ENCODE measurements around the gene CLIP2. TPM values are rescaled to one million over a fixed set of nuclear protein-coding genes. Genes with fewer than 3 reads are reported as not detected.
"Not testable (repeated sequence)": the region's sequence is repeated elsewhere in the genome, so short reads cannot be mapped to it uniquely, and the experiment has no call there.

CLIP2 gene
- total and polyA plus RNA-seq, 3 experiments from 2014 or later: 0.94 to 2.9 (median 2.4) TPM

- Histone ChIP-seq H3K27me3 (ENCODE audit: insufficient read depth, low read length, poor library complexity, severe bottlenecking) (no peaks in the 10 kb centered on the region), H3K9me3 (ENCODE audit: low read length) (no peaks in the 10 kb centered on the region), H3K4me1 (ENCODE audit: insufficient read depth, low read length) (no peaks in the 10 kb centered on the region), H3K36me3 (ENCODE audit: insufficient read depth, low read length) (no peaks in the 10 kb centered on the region), H3K27ac (ENCODE audit: low read depth, low read length) (no peak overlapping the region), H3K4me3 (ENCODE audit: low read length) (no peak overlapping the region)
- H3K36me3 Mint-ChIP-seq: no peaks in the 10 kb centered on the region
- ChIA-PET CTCF (no interaction called here), POLR2A (interaction anchor here (0.7 kb wide), 1 partner anchor 239 kb away, joined by 5 read pairs; no protein-coding TSS in a partner anchor)
- peak overlapping the region in 1 of 8 donors; percentile 26 for H3K27ac Mint-ChIP-seq
- DNase-seq: no peak
- H3K27me3 Mint-ChIP-seq: peaks cover 0 to 3% of the 10 kb centered on the region in 2 donors
- no peaks in the 10 kb centered on the region for H3K4me1 Mint-ChIP-seq
- no peaks in the 10 kb centered on the region for H3K9me3 Mint-ChIP-seq
- no peak overlapping the region for H3K4me3 Mint-ChIP-seq
Observed at GRCh38 chr7:74410772-74411171, 121.6 kb downstream of the CLIP2 start.

- CTCF ChIA-PET: interaction anchor here (0.6 kb wide), 1 partner anchor 219 kb away, joined by 3 read pairs; no protein-coding TSS in a partner anchor
- H3K4me1 Mint-ChIP-seq; H3K4me3 ChIP-seq (ENCODE audit: low read length); H3K27ac Mint-ChIP-seq; H3K27me3 Mint-ChIP-seq; H3K9me3 Mint-ChIP-seq; H3K36me3 Mint-ChIP-seq; DNase-seq; H3K27me3 ChIP-seq (ENCODE audit: insufficient read depth, low read length, poor library complexity, severe bottlenecking); POLR2A ChIA-PET; H3K4me1 ChIP-seq (ENCODE audit: insufficient read depth, low read length); H3K36me3 ChIP-seq (ENCODE audit: insufficient read depth, low read length); H3K4me3 Mint-ChIP-seq; H3K27ac ChIP-seq (ENCODE audit: low read depth, low read length); H3K9me3 ChIP-seq (ENCODE audit: low read length): not testable (repeated sequence)
Observed at GRCh38 chr7:74411571-74411970, 122.4 kb downstream of the CLIP2 start.

- Histone ChIP-seq H3K27me3 (ENCODE audit: insufficient read depth, low read length, poor library complexity, severe bottlenecking) (no peaks in the 10 kb centered on the region), H3K9me3 (ENCODE audit: low read length) (no peaks in the 10 kb centered on the region), H3K4me3 (ENCODE audit: low read length) (no peak overlapping the region), H3K36me3 (ENCODE audit: insufficient read depth, low read length) (no peaks in the 10 kb centered on the region), H3K4me1 (ENCODE audit: insufficient read depth, low read length) (no peaks in the 10 kb centered on the region), H3K27ac (ENCODE audit: low read depth, low read length) (no peak overlapping the region)
- Mint-ChIP-seq H3K4me3 (no peak overlapping the region), H3K27ac (peak overlapping the region in 1 of 8 donors; percentile 31), H3K36me3 (no peaks in the 10 kb centered on the region), H3K27me3 (peaks cover 0 to 3% of the 10 kb centered on the region in 2 donors), H3K9me3 (no peaks in the 10 kb centered on the region), H3K4me1 (no peaks in the 10 kb centered on the region)
- CTCF ChIA-PET: interaction anchor here (0.6 to 1.6 kb wide), 2 partner anchors 16 to 220 kb away, joined by 3 to 4 read pairs; no protein-coding TSS in a partner anchor
- no peak for DNase-seq
- POLR2A ChIA-PET: no interaction called here
Observed at GRCh38 chr7:74412056-74412455, 122.8 kb downstream of the CLIP2 start.

- H3K27ac ChIP-seq (ENCODE audit: low read depth, low read length): no peak overlapping the region
- ChIA-PET CTCF (interaction anchor here (0.9 to 1.6 kb wide), 4 partner anchors 11 to 207 kb away, joined by 4 to 7 read pairs (median 4); no protein-coding TSS in a partner anchor), POLR2A (no interaction called here)
- no peaks in the 10 kb centered on the region for H3K27me3 ChIP-seq (ENCODE audit: insufficient read depth, low read length, poor library complexity, severe bottlenecking)
- no peaks in the 10 kb centered on the region for H3K36me3 ChIP-seq (ENCODE audit: insufficient read depth, low read length)
- DNase-seq: no peak
- no peak overlapping the region for H3K4me3 ChIP-seq (ENCODE audit: low read length)
- Mint-ChIP-seq H3K36me3 (no peaks in the 10 kb centered on the region), H3K27me3 (peaks cover 0 to 3% of the 10 kb centered on the region in 2 donors), H3K4me3 (no peak overlapping the region), H3K27ac (no peak overlapping the region), H3K4me1 (no peaks in the 10 kb centered on the region), H3K9me3 (no peaks in the 10 kb centered on the region)
- H3K4me1 ChIP-seq (ENCODE audit: insufficient read depth, low read length): no peaks in the 10 kb centered on the region
- no peaks in the 10 kb centered on the region for H3K9me3 ChIP-seq (ENCODE audit: low read length)
Observed at GRCh38 chr7:74412603-74413002, 123.4 kb downstream of the CLIP2 start.

DNA sequence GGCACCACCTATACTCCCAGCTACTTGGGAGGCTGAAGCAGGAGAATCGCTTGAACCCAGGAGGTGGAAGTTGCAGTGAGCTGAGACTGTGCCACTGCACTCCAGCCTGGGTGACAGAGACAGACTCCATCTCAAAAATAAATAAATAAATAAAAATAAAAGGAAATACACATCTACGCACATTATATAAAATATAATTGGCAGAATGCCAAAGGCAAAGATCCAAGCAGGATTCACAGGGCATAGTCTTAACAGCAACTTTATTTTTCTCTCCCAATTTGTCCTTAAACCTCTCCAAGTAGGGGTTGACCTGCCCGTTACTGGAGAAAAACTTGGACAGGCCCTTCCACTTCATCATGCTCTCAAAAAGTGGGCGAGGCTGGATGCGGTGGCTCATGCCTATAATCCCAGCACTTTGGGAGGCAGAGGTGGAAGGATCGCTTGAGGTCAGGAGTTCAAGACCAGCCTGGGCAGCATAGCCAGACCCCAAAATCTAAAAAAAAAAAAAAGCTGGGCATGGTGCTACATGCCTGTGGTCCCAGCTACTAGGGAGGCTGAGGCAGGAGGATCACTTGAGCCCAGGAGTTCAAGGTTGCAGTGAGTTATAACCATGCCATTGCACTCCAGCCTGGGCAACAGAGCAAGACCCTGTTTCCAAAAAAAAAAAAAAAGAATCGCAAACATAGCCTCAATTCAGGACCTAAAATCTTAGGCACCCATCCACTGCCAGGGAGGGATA, 125.6 kb downstream of the CLIP2 start:
- H3K9me3 ChIP-seq (ENCODE audit: low read length); H3K4me1 ChIP-seq (ENCODE audit: insufficient read depth, low read length); H3K4me3 Mint-ChIP-seq; H3K9me3 Mint-ChIP-seq; H3K27ac Mint-ChIP-seq; CTCF ChIA-PET; POLR2A ChIA-PET; H3K36me3 Mint-ChIP-seq; H3K27me3 Mint-ChIP-seq; H3K36me3 ChIP-seq (ENCODE audit: insufficient read depth, low read length); H3K4me1 Mint-ChIP-seq; H3K27me3 ChIP-seq (ENCODE audit: insufficient read depth, low read length, poor library complexity, severe bottlenecking); H3K4me3 ChIP-seq (ENCODE audit: low read length); DNase-seq; H3K27ac ChIP-seq (ENCODE audit: low read depth, low read length): not testable (repeated sequence)

DNA sequence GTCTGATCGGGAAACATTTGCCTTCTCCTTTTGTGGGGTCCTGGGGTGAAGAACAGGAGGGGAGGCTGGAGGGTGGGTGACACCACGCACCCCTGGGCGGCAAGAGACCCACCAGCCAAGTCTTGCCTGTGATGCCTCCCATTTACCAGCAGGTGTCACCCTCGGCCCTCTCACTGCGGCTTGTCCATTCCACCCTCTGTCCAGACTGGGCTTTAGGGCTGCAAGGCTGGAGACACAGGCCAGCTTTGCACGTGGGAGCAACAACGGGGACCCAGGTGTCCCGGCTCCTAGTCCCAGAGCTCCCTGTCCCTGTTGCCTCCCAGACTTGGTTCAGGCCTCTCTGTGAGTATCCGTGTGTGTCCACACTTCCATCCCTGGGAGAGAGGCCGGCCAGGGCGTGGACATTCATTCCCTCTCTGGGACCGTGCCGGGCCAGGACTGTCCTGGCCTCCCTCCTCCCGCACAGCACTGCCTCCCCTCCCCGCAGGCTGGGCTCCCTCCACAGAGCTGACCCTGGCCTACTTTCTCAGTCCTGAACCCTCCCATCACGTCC, 128.3 kb downstream of the CLIP2 start:
- Histone ChIP-seq H3K9me3 (ENCODE audit: low read length) (no peaks in the 10 kb centered on the region), H3K4me1 (ENCODE audit: insufficient read depth, low read length) (no peaks in the 10 kb centered on the region), H3K27ac (ENCODE audit: low read depth, low read length) (no peak overlapping the region), H3K4me3 (ENCODE audit: low read length) (no peak overlapping the region), H3K27me3 (ENCODE audit: insufficient read depth, low read length, poor library complexity, severe bottlenecking) (no peaks in the 10 kb centered on the region), H3K36me3 (ENCODE audit: insufficient read depth, low read length) (no peaks in the 10 kb centered on the region)
- peak; percentile 26 to 61 (median 36) for DNase-seq
- no peaks in the 10 kb centered on the region for H3K9me3 Mint-ChIP-seq
- POLR2A ChIA-PET: no interaction called here
- CTCF ChIA-PET: interaction anchor here (0.9 to 2.7 kb wide), 11 partner anchors 10 to 384 kb away, joined by 3 to 18 read pairs (median 5); no protein-coding TSS in a partner anchor
- H3K27ac Mint-ChIP-seq: no peak overlapping the region
- no peaks in the 10 kb centered on the region for H3K4me1 Mint-ChIP-seq
- H3K27me3 Mint-ChIP-seq: no peaks in the 10 kb centered on the region
- no peaks in the 10 kb centered on the region for H3K36me3 Mint-ChIP-seq
- H3K4me3 Mint-ChIP-seq: no peak overlapping the region

GRCh38 chr7:74418076-74418475, 128.9 kb downstream of the CLIP2 start:
- Histone ChIP-seq H3K27me3 (ENCODE audit: insufficient read depth, low read length, poor library complexity, severe bottlenecking) (no peaks in the 10 kb centered on the region), H3K4me1 (ENCODE audit: insufficient read depth, low read length) (no peaks in the 10 kb centered on the region), H3K36me3 (ENCODE audit: insufficient read depth, low read length) (no peaks in the 10 kb centered on the region), H3K9me3 (ENCODE audit: low read length) (no peaks in the 10 kb centered on the region), H3K27ac (ENCODE audit: low read depth, low read length) (no peak overlapping the region), H3K4me3 (ENCODE audit: low read length) (no peak overlapping the region)
- DNase-seq: no peak
- H3K4me1 Mint-ChIP-seq: no peaks in the 10 kb centered on the region
- peak overlapping the region in 1 of 8 donors; percentile 18 for H3K27ac Mint-ChIP-seq
- POLR2A ChIA-PET: no interaction called here
- no peaks in the 10 kb centered on the region for H3K27me3 Mint-ChIP-seq
- H3K9me3 Mint-ChIP-seq: no peaks in the 10 kb centered on the region
- CTCF ChIA-PET: interaction anchor here (0.9 to 2.7 kb wide), 9 partner anchors 9 to 332 kb away, joined by 3 to 18 read pairs (median 5); no protein-coding TSS in a partner anchor
- H3K4me3 Mint-ChIP-seq: no peak overlapping the region
- no peaks in the 10 kb centered on the region for H3K36me3 Mint-ChIP-seq

DNA sequence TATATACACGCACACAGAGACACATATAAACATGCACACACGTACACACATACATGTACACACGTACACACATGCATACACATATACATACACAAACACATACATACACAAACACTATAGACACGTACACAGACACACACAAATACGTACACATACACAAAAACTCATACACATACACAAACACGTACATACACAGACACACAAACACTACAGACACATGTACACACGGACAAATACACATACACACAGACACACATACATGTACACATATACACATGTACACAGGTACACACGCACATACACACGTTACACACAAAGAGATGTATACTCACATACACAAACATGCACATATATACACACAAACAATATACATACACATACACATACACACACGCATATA, 129.3 kb downstream of the CLIP2 start:
- ChIA-PET POLR2A (no interaction called here), CTCF (interaction anchor here (0.9 to 2.7 kb wide), 6 partner anchors 9 to 148 kb away, joined by 5 to 18 read pairs (median 6); no protein-coding TSS in a partner anchor)
- no peaks in the 10 kb centered on the region for H3K9me3 ChIP-seq (ENCODE audit: low read length)
- no peaks in the 10 kb centered on the region for H3K27me3 Mint-ChIP-seq
- no peaks in the 10 kb centered on the region for H3K4me1 ChIP-seq (ENCODE audit: insufficient read depth, low read length)
- no peak overlapping the region for H3K4me3 Mint-ChIP-seq
- no peaks in the 10 kb centered on the region for H3K27me3 ChIP-seq (ENCODE audit: insufficient read depth, low read length, poor library complexity, severe bottlenecking)
- no peaks in the 10 kb centered on the region for H3K4me1 Mint-ChIP-seq
- H3K27ac Mint-ChIP-seq: peak overlapping the region in 1 of 8 donors; percentile 18
- DNase-seq: no peak
- H3K36me3 ChIP-seq (ENCODE audit: insufficient read depth, low read length): no peaks in the 10 kb centered on the region
- no peaks in the 10 kb centered on the region for H3K36me3 Mint-ChIP-seq
- H3K4me3 ChIP-seq (ENCODE audit: low read length): no peak overlapping the region
- no peak overlapping the region for H3K27ac ChIP-seq (ENCODE audit: low read depth, low read length)
- no peaks in the 10 kb centered on the region for H3K9me3 Mint-ChIP-seq
